Measurements from ENCODE around the gene TTLL13. TPM values are rescaled to one million over a fixed set of nuclear protein-coding genes. Genes with fewer than 3 reads are reported as not detected.
A peak's percentile ranks its signal among the peaks of the same experiment; 100 is the strongest.

TTLL13 gene
- total RNA-seq, 1 donor from 2014 or later = 0.47 TPM

DNA sequence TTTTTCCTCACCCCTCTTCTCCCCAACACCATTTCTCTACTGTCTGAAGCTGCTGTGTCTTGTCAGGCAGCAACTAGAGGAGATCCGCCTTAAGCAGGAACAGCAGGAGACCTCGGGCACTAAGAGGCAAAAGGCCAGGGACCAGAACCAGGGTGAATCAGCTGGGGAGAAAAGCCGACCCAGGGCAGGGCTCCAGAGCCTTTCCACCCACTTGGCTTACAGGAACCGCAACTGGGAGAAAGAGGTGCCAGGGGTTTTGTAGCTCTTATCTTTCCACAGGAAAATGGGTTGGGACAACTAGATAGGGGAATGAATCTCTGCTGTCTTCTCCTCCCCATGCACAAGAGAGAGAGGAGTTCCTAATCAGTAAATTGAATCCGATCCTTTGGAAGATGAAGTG, 13.1 kb downstream of the TTLL13 start:
- Mint-ChIP-seq H3K27ac (no peak overlapping the region), H3K9me3 (no peaks in the 10 kb centered on the region), H3K36me3 (no peaks in the 10 kb centered on the region), H3K4me3 (no peak overlapping the region), H3K27me3 (ENCODE audit: low read depth) (no peaks in the 10 kb centered on the region), H3K4me1 (peaks cover 23% of the 10 kb centered on the region)
- DNase-seq (ENCODE audit: low spot score in 2 of 2, unreplicated experiment in 2 of 2) = no peak
- TF ChIP-seq, protein P1, sequence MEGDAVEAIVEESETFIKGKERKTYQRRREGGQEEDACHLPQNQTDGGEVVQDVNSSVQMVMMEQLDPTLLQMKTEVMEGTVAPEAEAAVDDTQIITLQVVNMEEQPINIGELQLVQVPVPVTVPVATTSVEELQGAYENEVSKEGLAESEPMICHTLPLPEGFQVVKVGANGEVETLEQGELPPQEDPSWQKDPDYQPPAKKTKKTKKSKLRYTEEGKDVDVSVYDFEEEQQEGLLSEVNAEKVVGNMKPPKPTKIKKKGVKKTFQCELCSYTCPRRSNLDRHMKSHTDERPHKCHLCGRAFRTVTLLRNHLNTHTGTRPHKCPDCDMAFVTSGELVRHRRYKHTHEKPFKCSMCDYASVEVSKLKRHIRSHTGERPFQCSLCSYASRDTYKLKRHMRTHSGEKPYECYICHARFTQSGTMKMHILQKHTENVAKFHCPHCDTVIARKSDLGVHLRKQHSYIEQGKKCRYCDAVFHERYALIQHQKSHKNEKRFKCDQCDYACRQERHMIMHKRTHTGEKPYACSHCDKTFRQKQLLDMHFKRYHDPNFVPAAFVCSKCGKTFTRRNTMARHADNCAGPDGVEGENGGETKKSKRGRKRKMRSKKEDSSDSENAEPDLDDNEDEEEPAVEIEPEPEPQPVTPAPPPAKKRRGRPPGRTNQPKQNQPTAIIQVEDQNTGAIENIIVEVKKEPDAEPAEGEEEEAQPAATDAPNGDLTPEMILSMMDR (IDR thresholded peaks at IDR 0.05; ENCODE audit: unreplicated experiment) = no peak

- Mint-ChIP-seq H3K4me3 (peak overlapping the region; percentile 96), H3K36me3 (peaks cover 9% of the 10 kb centered on the region)
Measured at GRCh38 chr15:90264671-90265070, 15.3 kb downstream of the TTLL13 start.

GRCh38 chr15:90265271-90266060, 16.1 kb downstream of the TTLL13 start, which contains the start of gene NGRN:
Gene NGRN, plus strand, starts transcription at chr15:90265672. Its CDS starts 41 bp downstream, at chr15:90265713.
- Mint-ChIP-seq H3K4me3 (peak within 1 kb of the TSS; percentile 96), H3K36me3 (peaks cover 11% of the 10 kb centered on the region), H3K27ac (peak within 1 kb of the TSS; percentile 99), H3K9me3 (no peaks in the 10 kb centered on the region), H3K27me3 (ENCODE audit: low read depth) (no peaks in the 10 kb centered on the region), H3K4me1 (peaks cover 43% of the 10 kb centered on the region)
- TF ChIP-seq, protein P1 (IDR thresholded peaks at IDR 0.05; ENCODE audit: unreplicated experiment) = no peak
- DNase-seq (ENCODE audit: low spot score in 2 of 2, unreplicated experiment in 2 of 2) = peak; percentile 67 to 88

More at GRCh38 chr15:90264671-90265070, 15.3 kb downstream of the TTLL13 start:
- TF ChIP-seq, protein P1 (IDR thresholded peaks at IDR 0.05; ENCODE audit: unreplicated experiment) = no peak
- Mint-ChIP-seq H3K27ac (peak overlapping the region; percentile 99), H3K9me3 (no peaks in the 10 kb centered on the region), H3K4me1 (peaks cover 37% of the 10 kb centered on the region), H3K27me3 (ENCODE audit: low read depth) (no peaks in the 10 kb centered on the region)
- DNase-seq (ENCODE audit: low spot score in 2 of 2, unreplicated experiment in 2 of 2) = no peak

DNA sequence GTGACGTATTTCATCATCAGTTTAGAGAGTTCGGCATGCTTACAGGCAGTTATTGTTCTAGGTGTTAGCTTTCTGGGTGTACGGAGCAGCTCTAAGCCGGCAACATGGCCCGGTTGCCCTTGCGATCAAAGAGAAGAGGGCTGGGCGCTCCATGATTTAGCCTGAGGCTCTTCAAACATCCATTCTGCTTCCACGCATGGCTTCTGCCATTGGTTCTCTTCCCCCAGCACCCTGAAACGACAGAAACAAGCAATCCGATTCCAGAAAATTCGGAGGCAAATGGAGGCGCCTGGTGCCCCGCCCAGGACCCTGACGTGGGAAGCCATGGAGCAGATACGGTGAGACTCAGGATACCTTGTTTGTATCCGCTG, 16.7 kb downstream of the TTLL13 start:
- TF ChIP-seq, protein P1 (IDR thresholded peaks at IDR 0.05; ENCODE audit: unreplicated experiment) = no peak
- peak in 1 of 2 experiments; percentile 47 for DNase-seq (ENCODE audit: low spot score in 2 of 2, unreplicated experiment in 2 of 2)
- H3K36me3 Mint-ChIP-seq = peaks cover 12% of the 10 kb centered on the region
- H3K27me3 Mint-ChIP-seq (ENCODE audit: low read depth) = no peaks in the 10 kb centered on the region
- H3K27ac Mint-ChIP-seq = peak overlapping the region; percentile 99
- peak overlapping the region; percentile 96 for H3K4me3 Mint-ChIP-seq
- peaks cover 43% of the 10 kb centered on the region for H3K4me1 Mint-ChIP-seq
- no peaks in the 10 kb centered on the region for H3K9me3 Mint-ChIP-seq

DNA sequence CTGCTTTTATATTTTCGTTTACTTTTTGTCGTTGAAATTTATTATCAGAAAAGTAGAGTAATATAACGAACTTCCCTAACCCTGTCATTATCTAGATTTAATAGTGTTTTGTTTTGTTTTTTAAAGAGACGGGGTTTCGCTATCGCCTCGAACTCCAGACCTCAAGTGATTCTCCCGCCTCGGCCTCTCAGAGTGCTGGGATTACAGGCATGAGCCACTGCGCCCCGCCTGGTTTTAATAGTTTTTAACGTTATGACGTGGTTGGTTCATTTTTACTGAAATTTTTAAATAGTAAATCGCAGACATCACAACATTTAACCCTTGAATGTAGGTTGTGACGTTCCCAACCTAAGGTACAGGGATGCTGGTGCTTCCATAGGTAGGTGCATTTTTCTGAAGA, 17.1 kb downstream of the TTLL13 start:
- Mint-ChIP-seq H3K9me3 (no peaks in the 10 kb centered on the region), H3K27me3 (ENCODE audit: low read depth) (no peaks in the 10 kb centered on the region), H3K27ac (peak overlapping the region; percentile 99), H3K4me1 (peaks cover 43% of the 10 kb centered on the region), H3K4me3 (peak overlapping the region; percentile 96), H3K36me3 (peaks cover 15% of the 10 kb centered on the region)
- DNase-seq (ENCODE audit: low spot score in 2 of 2, unreplicated experiment in 2 of 2) = no peak
- TF ChIP-seq, protein P1 (IDR thresholded peaks at IDR 0.05; ENCODE audit: unreplicated experiment) = no peak
